Fibroblast of lung (primary cell): ENCODE measurements around the gene SLC27A1. TPM values are rescaled to one million over a fixed set of nuclear protein-coding genes. Genes with fewer than 3 reads are reported as not detected.
"Not testable (repeated sequence)": the region's sequence is repeated elsewhere in the genome, so short reads cannot be mapped to it uniquely, and the experiment has no call there.

Experiments
- DNase-seq, 2 donors: peaks; one replicate each; pipeline versions ENCODE4 v3.0.0 to v3.0.0-alpha.2; 2010; ENCODE audit warnings: low read depth in 2 of 2
- H2AFZ ChIP-seq: 2 replicates; pipeline ENCODE4 v1.5.1; 2012; ENCODE audit warnings: low read length, control low read depth, inconsistent platforms
- H3K27ac ChIP-seq: 2 replicates; pipeline ENCODE4 v1.5.1; 2011; ENCODE audit warnings: low read length, control low read depth; ENCODE audit not compliant: insufficient read depth
- H3K27me3 ChIP-seq: 2 replicates; pipeline ENCODE4 v1.5.1; 2011; ENCODE audit warnings: mild to moderate bottlenecking, low read length; ENCODE audit not compliant: control insufficient read depth, insufficient read depth
- H3K36me3 ChIP-seq: 2 replicates; pipeline ENCODE4 v1.5.1; 2011; ENCODE audit warnings: low read length; ENCODE audit not compliant: control insufficient read depth, insufficient read depth
- H3K4me1 ChIP-seq: 2 replicates; pipeline ENCODE4 v1.5.1; 2011; ENCODE audit warnings: low read length; ENCODE audit not compliant: control insufficient read depth, insufficient read depth; ENCODE audit errors: extremely low read depth
- H3K4me2 ChIP-seq: 2 replicates; pipeline ENCODE4 v1.5.1; 2011; ENCODE audit warnings: low read length, control low read depth; ENCODE audit not compliant: insufficient read depth; ENCODE audit errors: extremely low read depth
- H3K4me3 ChIP-seq, 4 experiments: fragments of 200-600 bp in 1 of 4; sonication (generic) in 1 of 4; replicated peaks in 1 of 4; 2 replicates each; pipeline ENCODE4 v1.5.1; 2011 to 2016; ENCODE audit warnings: low read length in 4 of 4, low read depth in 3 of 4, mild to moderate bottlenecking in 3 of 4, control low read depth in 2 of 4, inconsistent platforms in 1 of 4, mixed read lengths in 1 of 4; ENCODE audit not compliant: insufficient read depth in 1 of 4; ENCODE audit errors: control extremely low read depth in 1 of 4
- H3K79me2 ChIP-seq: 2 replicates; pipeline ENCODE4 v1.5.1; 2012; ENCODE audit warnings: mild to moderate bottlenecking, low read length, inconsistent platforms; ENCODE audit not compliant: control insufficient read depth, insufficient read depth
- H3K9ac ChIP-seq: 2 replicates; pipeline ENCODE4 v1.5.1; 2011; ENCODE audit warnings: mild to moderate bottlenecking, low read length, control low read depth; ENCODE audit not compliant: insufficient read depth
- H3K9me3 ChIP-seq: 2 replicates; pipeline ENCODE4 v1.5.1; 2012; ENCODE audit warnings: low read depth, low read length; ENCODE audit not compliant: control insufficient read depth, insufficient read depth
- H4K20me1 ChIP-seq: 2 replicates; pipeline ENCODE4 v1.5.1; 2011; ENCODE audit warnings: low read length; ENCODE audit not compliant: control insufficient read depth, insufficient read depth; ENCODE audit errors: extremely low read depth
- CTCF ChIP-seq, 2 donors: IDR thresholded peaks in 1 of 2; conservative IDR thresholded peaks in 1 of 2; 1 replicate in 1 of 2; 2 replicates in 1 of 2; pipeline ENCODE4 v1.5.1; 2011 to 2012; ENCODE audit warnings: low read length in 2 of 2, control low read depth in 1 of 2, inconsistent platforms in 1 of 2, low read depth in 1 of 2, mild to moderate bottlenecking in 1 of 2
- EZH2 ChIP-seq: IDR thresholded peaks from 2 replicates; pipeline ENCODE4 v1.5.1; 2012; ENCODE audit warnings: low read length, control low read depth, mild to moderate bottlenecking; ENCODE audit errors: missing control alignments
- polyA plus RNA-seq, 2 donors: library from polyadenylated mRNA; depleted of rRNA in 1 of 2; stranded (reverse) in 1 of 2; unstranded in 1 of 2; fragments of >200 nt; gene quantifications; 2 replicates each; pipeline ENCODE4 v1.2.1, GENCODE V29; 2011 to 2012; ENCODE audit warnings: missing spikeins in 1 of 2
- total RNA-seq: library from RNA; depleted of rRNA; stranded (reverse); fragments of >200 nt; gene quantifications from 2 replicates; pipeline ENCODE4 v1.2.1, GENCODE V29; 2014

SLC27A1 gene
- total and polyA plus RNA-seq, 2 donors (not counting 1 experiment from before 2014, with no cell fraction given): 4.0 to 25.3 TPM

DNA sequence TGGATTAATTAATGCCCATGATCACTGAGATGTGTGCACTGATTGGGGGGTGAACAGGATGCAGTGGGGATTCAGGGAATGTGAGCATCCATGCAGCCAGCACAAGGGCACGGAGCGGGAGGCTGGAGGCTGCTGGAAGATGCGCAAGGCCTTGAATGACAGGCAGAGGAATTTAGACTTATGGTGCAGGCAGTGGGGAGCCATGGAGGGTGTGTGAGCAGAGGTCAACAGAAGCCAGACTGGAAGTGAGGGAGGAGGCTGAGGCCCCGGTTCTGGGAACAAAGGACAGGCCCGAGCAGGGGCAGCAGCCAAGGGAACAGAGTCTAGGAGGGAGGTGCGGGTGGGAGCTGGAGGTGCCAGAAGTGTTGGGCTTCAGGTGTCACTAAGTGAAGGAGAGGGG, 77.8 kb downstream of the SLC27A1 start:
- Histone ChIP-seq H3K36me3 (no peaks in the 10 kb centered on the region), H3K4me3 (no peak overlapping the region), H2AFZ (no peak overlapping the region), H3K9me3 (no peaks in the 10 kb centered on the region), H3K79me2 (no peaks in the 10 kb centered on the region), H4K20me1 (no peaks in the 10 kb centered on the region), H3K27ac (no peak overlapping the region), H3K27me3 (peaks cover 2% of the 10 kb centered on the region), H3K9ac (no peak overlapping the region), H3K4me2 (no peak overlapping the region), H3K4me1 (peaks cover 2% of the 10 kb centered on the region)
- TF ChIP-seq EZH2: no peak
- no peak for TF ChIP-seq CTCF (conservative IDR thresholded peaks at IDR 0.05 in 1 of 2, IDR thresholded peaks at IDR 0.05 in 1 of 2; ENCODE audit: low read depth in 1 of 2, low read length in 2 of 2)
- no peak for DNase-seq

- H3K27me3 ChIP-seq: peaks cover 2% of the 10 kb centered on the region
- DNase-seq: no peak
- H3K27ac ChIP-seq: no peak overlapping the region
- H3K9me3 ChIP-seq: no peaks in the 10 kb centered on the region
- no peak overlapping the region for H3K4me2 ChIP-seq
- H3K79me2 ChIP-seq: no peaks in the 10 kb centered on the region
- no peaks in the 10 kb centered on the region for H3K36me3 ChIP-seq
- TF ChIP-seq EZH2 (no peak), CTCF (conservative IDR thresholded peaks at IDR 0.05 in 1 of 2, IDR thresholded peaks at IDR 0.05 in 1 of 2; ENCODE audit: low read depth in 1 of 2, low read length in 2 of 2) (no peak)
- H3K4me1 ChIP-seq: peaks cover 5% of the 10 kb centered on the region
- H2AFZ ChIP-seq: no peak overlapping the region
- no peaks in the 10 kb centered on the region for H4K20me1 ChIP-seq
- H3K4me3 ChIP-seq: no peak overlapping the region
- no peak overlapping the region for H3K9ac ChIP-seq
These were observed 78.9 kb downstream of the SLC27A1 start for GRCh38 chr19:17549085-17549740.

DNA sequence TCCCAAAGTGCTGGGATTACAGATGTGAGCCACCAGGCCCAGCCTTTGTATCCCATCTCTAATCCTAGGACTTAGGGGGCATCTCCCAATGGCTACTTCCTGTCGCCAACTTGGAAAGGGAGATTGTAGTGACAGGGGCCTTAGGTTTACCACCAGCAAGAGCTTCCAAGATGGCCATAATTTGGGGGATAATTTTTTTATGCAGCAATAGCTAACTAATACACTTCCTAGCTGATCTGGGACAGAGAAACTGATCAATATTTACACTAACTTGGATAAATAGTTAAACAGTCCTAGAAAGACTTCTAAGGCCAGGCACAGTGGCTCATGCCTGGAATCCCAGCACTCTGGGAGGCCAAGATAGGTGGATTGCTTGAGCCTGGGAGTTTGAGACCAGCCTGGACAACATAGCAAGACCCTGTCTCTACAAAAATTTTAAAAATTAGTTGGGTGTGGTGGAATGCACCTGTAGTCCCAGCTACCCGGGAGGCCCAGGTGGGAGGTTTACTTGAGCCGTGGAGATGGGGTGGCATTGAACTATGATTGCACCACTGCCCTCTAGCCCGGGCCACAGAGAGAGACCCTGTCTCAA, 79.8 kb downstream of the SLC27A1 start:
- no peaks in the 10 kb centered on the region for H3K27me3 ChIP-seq
- TF ChIP-seq CTCF (conservative IDR thresholded peaks at IDR 0.05 in 1 of 2, IDR thresholded peaks at IDR 0.05 in 1 of 2; ENCODE audit: low read depth in 1 of 2, low read length in 2 of 2) (no peak), EZH2 (no peak)
- H2AFZ ChIP-seq: no peak overlapping the region
- no peak overlapping the region for H3K9ac ChIP-seq
- peaks cover 7% of the 10 kb centered on the region for H3K4me1 ChIP-seq
- H3K36me3 ChIP-seq: no peaks in the 10 kb centered on the region
- no peak overlapping the region for H3K27ac ChIP-seq
- no peaks in the 10 kb centered on the region for H3K79me2 ChIP-seq
- H3K4me2 ChIP-seq: no peak overlapping the region
- H3K4me3 ChIP-seq: no peak overlapping the region
- no peaks in the 10 kb centered on the region for H3K9me3 ChIP-seq
- no peaks in the 10 kb centered on the region for H4K20me1 ChIP-seq
- DNase-seq: no peak

DNA sequence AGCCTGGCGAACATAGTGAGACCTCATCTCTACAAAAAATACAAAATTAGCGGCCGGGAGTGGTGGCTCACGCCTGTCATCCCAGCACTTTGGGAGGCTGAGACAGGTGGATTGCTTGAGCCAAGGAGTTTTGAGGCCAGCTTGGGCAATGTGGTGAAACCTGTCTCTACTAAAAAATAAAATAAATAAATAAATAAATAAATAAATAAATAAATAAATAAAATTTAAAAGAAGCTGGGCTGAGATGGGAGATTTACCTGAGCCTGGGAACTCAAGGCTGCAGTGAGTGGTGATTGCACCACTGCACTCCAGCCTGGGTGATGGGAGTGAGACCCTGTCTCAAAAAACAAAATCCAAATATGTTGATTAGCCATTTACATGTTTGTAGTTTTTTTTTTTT, 82.4 kb downstream of the SLC27A1 start:
- not testable (repeated sequence) for H3K4me2 ChIP-seq, DNase-seq, H3K9ac ChIP-seq, H3K4me3 ChIP-seq, H2AFZ ChIP-seq, H3K27me3 ChIP-seq, H3K9me3 ChIP-seq, H4K20me1 ChIP-seq, H3K4me1 ChIP-seq, H3K36me3 ChIP-seq, H3K27ac ChIP-seq
- peaks cover 20% of the 10 kb centered on the region for H3K79me2 ChIP-seq
